DMS 273 treated with DMSO at 0.1 percent for 48 hours (cell line): ENCODE results near the gene LHFPL6.

Experiments
- DNase-seq: peaks from one replicate; lab custom pipeline; 2025; lab: John Stamatoyannopoulos, UW

Gene LHFPL6

GRCh38 chr13:39462428-39462827, 140.6 kb downstream of the LHFPL6 start:
- DNase-seq, result no peak

GRCh38 chr13:39461685-39462266, 141.2 kb downstream of the LHFPL6 start:
- DNase-seq, result no peak

GRCh38 chr13:39457274-39457673, 145.7 kb downstream of the LHFPL6 start:
- no peak for DNase-seq

GRCh38 chr13:39455521-39456175, 147.3 kb downstream of the LHFPL6 start:
- DNase-seq, result no peak

GRCh38 chr13:39452834-39453233, 150.2 kb downstream of the LHFPL6 start:
- no peak for DNase-seq

DNA sequence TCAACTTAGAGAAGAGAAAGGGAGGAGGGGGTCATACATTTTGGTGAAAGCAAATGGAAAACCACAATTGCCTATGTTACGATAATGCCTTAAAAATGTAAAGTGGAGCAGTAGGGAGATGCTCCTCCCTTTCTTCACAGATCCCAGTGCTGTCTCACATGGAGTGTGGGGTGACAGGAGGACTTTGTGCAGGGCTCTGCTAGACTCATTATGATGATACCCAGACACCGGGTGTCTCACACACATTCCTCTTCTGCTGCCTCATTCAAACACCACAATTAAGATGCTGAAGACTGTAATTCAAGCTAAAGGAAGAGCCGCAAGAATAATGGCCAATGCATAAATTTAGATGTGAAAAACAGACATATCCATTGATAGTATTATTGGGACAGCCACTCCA, 150.6 kb downstream of the LHFPL6 start:
- DNase-seq, result no peak

- peak; percentile 83 for DNase-seq
Observed at GRCh38 chr13:39451860-39452301, 151.1 kb downstream of the LHFPL6 start.

GRCh38 chr13:39451301-39451700, 151.7 kb downstream of the LHFPL6 start:
- DNase-seq, result peak; percentile 39

DNA sequence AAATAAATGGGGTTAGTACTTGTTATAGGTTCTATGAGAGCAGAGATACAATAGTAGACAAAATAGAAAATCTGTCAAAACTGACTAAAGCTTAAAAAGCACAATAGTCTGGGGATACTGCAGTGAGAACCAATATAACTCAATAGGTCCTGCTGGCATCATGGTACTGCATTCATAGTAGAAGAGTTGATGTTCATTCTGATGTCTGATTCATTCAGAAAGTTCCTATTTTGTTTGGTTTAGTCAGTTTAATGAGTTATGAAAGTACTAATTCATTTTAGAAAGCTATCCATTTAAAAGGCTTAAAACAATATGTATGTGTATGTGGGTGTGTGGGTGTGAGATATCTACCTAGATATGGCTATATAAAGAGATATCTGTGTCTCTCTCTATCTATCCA, 152.8 kb downstream of the LHFPL6 start:
- DNase-seq, result no peak

- peak; percentile 62 for DNase-seq
Observed at GRCh38 chr13:39448834-39449233, 154.2 kb downstream of the LHFPL6 start.

DNA sequence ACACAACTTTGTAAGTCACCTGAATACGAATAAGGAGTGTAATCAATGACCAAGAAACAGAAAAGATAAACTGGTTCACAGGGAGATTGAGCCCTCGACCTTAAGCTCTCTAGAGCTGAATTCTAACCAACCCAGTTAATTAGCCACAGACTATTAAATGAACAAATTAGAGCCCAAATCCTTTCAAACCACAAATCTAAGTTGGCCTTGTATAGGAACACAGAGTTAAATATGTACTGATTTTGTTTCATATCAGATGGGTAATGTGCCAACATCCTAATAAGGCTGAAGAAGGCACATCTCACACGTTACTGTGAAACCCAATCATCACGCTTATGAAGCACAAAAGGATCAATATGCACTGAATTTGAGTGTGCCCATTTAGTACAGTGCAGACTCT, 156.1 kb downstream of the LHFPL6 start:
- no peak for DNase-seq

DNA sequence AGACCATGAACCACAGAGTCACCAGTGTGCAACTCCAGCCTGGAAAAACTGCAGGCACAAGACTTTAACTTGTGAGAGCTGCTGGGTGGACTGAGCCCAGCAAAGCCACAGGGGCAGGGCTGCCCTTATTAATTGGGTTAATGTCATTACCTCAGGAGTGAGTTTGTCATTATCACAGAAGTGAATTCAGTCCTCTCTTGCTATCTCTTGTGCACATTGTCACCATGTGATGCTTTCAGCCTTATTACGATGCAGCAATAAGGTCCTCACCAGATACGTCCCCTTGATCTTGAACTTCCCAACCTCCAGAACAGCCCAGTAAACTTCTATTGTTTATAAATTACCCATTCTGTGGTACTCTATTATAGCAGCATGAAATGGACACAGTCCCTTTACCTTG, 158.1 kb downstream of the LHFPL6 start:
- DNase-seq, result no peak

DNA sequence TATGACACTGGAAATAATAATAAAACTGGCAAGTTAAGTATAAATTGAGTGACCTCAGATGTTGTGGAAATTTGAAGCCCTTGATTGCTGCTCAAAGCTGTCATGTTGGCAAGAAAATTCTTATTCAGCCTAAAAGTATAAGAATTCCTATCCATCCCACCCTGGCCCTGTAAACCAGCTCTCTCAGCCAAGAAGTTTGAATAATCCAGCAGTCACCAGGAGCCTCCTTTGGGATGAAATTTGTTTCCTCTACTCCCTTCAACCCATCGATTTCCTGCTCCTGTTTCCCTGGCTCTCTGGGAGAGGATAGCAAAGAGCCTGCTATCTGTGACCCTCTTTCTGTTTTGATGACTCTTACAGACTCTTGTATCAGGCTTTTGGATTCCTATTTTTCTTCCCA, 169.3 kb downstream of the LHFPL6 start:
- no peak for DNase-seq

DNA sequence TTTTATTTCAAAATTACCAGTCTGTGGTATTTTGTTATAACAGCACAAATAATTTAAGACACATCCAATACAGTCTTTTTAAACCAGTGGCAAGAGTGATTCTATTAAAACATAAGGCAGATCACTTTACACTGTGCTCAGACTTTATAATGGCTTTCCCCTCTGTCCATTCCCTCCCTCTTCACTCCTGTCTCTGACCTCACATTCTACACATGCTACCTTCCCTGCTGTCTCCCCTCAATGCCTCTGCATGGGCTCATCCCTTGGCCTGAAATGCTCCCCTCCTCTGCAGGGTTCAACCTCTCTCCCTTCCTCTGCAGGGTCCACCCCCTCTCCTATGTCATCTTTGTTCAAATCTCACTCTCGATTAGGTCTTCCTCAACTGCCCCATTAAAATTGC, 170.8 kb downstream of the LHFPL6 start:
- DNase-seq, result no peak

DNA sequence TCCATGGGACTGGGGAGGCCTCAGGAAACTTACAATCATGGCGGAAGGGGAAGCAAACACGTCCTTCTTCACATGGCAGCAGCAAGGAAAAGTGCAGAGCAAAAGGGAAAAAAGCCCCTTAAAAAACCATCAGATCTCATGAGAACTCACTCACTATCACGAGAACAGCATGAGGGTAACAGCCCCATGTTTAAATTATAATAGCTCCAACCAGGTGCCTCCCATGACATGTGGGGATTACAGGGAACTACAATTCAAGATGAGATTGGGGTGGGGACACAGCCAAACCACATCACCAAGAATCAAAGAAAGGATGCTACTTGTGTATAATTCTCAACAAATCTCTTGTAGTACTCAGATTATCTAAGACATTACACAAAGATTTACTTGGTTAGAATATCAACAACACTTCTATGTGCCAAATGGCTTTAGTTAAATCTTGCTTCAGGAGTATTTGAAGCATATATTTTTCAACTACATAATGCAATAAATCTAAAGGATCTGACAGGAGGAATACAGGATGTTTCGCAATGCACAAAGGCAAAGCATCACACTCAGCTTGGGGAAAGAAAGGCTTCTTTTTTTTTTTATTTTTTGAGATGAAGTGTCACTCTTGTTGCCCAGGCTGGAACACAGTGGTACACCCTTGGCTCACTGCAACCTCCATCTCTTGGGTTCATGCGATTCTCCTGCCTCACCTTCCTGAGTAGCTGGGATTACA, 180.0 kb downstream of the LHFPL6 start:
- DNase-seq, result no peak

- no peak for DNase-seq
Observed at GRCh38 chr13:39419876-39420275, 183.1 kb downstream of the LHFPL6 start.

DNA sequence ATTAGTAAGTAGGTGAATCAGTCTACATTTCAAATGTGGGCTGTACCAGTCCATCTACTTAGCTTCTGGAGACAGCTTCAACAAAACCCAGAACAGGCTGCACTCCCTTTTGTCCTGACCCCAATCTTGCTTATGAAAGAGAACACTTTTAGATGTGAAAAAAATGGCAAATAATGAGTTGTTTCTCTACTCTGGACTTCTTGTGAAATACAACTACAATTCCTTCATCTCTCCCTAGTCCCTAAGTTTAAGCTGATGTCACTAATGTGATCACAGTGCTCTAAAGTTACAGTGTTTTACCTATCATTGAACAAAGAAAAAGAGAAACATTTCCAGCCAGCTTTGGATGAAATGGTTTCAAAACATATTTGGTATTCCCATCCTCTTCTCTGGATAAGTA, 183.9 kb downstream of the LHFPL6 start:
- no peak for DNase-seq

GRCh38 chr13:39418424-39418823, 184.6 kb downstream of the LHFPL6 start:
- no peak for DNase-seq

DNA sequence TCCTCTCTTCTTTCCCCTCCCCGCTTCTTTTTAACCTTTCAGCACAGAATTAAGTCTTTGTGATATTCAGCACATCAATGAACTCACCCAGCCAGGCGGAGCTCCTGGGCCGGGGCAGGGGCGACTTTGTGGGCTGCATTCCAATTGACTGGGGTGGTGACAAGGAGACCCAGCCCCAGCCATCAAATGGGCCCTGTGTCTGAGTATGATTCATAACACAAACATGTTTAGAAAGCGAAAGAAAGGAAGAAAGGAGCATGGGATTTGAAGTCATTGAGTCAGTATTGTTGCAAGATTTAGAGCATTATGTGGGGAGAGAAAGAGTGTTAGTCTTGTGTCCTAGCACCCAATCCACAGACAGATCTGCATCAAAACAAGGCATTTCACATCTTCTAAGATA, 185.3 kb downstream of the LHFPL6 start:
- no peak for DNase-seq

- DNase-seq, result no peak
Observed at GRCh38 chr13:39417131-39417530, 185.9 kb downstream of the LHFPL6 start.

GRCh38 chr13:39415008-39415802, 187.8 kb downstream of the LHFPL6 start:
- peak; percentile 24 for DNase-seq

DNA sequence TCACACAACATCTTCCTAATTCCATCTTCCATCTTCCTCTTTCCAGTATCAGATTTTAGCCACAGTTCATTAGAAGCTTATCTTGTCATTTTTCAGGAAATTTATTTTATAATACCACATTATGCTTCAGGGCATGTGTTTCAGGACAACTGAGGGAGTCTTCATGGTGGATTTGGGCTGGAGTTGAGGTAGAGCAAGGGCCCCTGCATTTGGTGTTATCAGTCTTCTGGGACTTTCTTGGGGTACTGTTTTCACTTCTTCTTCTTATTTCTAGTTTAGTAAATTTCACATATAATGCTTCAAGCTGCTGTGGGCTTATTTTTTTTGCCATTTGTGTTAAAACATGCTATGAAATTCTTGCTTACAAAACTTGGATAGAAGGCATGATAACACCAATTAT, 188.7 kb downstream of the LHFPL6 start:
- no peak for DNase-seq

DNA sequence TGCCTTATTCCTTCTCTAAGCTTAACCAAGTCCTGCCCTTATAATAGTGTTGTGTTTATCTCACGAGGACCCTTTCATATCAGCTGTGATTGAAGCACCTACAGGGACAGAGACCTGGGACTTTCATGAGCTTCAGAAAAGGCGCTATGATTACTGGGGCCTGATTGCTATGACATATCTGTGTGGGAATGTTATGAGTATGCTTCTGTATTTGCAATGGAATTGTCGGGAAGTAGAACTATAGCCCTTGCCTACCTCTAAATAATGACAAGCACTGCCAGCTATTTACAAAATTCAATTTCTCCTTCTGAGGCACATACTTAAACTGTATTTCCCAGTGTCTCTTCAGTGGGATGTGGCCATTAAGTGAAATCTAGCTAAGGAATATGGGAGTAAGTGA, 191.5 kb downstream of the LHFPL6 start:
- no peak for DNase-seq
